COLO829 (cell line): Measurements from ENCODE around the gene NEK8.
"Not testable (repeated sequence)": the region's sequence is repeated elsewhere in the genome, so short reads cannot be mapped to it uniquely, and the experiment has no call there.

ENCODE experiments used
- DNase-seq: peaks from one replicate; pipeline ENCODE4 v3.0.0; 2012; ENCODE audit warnings: low spot score

Gene NEK8

GRCh38 chr17:28725660-28726225, 2.8 kb upstream of the NEK8 start:
- DNase-seq: no peak

DNA sequence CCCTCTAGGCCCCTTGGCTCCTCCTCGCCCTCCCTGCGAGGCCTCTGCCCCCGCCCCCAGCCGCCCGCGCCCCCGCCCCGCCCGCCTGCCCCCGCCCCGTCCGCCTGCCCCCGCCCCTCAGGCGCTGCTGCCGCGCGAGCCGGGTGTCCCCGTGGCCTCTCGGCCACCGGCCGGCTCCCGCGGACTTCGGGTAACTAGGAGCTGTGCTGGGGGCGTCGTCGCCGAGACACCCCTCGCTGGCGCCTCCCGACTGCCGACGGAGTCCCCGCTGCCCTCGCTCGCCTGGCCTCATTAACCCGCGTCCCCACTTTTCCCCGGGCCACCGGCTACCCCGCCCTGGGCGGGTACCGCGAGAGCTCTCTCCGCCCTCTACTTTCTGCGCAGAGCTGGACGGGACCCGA, 2.4 kb upstream of the NEK8 start, which contains the start of gene TLCD1:
Gene TLCD1, minus strand, starts transcription at position 8 of the 401 bp plus-strand sequence. CDS start 136 bp downstream, outside the sequence.
- peak; percentile 61 for DNase-seq

DNA sequence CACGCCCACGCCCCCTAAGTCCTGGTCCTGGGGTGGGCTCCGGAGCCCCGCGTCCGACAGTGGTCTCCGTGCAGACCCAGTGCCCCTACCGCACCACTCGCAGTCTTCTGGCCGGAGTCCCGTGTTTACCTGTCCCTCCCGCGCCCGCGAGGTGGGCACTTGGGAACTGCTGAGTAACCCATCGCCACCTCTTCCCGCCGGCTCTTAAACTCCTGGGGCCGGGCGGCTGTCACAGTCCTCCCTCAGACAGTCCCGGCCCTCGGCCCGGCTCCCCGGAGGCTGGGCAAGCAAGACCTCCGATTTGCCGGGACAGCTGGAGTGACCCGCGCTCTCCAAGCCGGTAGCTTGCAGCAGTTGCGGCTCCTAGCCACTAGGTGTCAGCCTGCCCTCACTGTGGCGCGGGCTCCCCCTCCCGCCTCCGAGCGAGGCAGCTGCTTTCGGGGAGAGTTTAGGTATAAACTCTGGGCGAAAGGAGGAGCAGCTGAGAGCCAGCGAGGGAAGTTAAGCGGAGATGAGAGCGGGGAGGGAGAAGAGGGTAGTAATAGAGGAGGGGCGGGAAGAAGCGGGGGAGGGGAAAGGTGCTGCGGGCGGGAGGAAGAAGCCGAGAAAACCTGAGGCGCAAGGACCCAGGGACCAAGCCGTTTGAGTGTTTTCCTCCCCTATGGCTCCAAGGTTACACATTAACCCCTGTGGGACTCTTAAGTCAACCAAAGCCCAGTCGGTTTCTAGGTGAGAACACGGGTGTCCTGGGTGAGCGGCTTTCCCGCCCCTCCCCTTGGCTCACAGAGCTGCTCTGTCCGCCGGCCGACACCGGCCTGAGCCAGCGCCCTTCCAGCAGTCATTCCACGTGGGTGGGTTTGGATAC, 1.7 kb upstream of the NEK8 start:
- DNase-seq: peak; percentile 72

DNA sequence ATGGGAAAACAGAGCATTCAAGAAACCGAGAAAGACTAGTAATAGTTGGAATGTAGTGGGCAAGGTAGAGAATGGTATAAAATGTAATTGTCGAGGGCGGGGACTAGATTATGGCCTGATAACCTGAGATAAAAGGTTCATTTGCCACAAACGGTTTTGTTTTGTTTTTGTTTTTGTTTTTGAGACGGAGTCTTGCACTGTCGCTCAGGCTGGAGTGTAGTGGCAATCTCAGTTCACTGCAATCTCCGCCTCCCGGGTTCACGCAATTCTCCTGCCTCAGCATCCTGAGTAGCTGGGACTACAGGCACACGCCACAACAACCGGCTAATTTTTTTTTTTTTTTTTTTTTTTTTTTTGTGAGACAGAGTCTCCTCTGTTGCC, 1.4 kb downstream of the NEK8 start:
- no peak for DNase-seq

- DNase-seq: peak; percentile 63
These were observed 4.8 kb downstream of the NEK8 start for GRCh38 chr17:28733346-28733745.

- no peak for DNase-seq
These were observed 6.2 kb downstream of the NEK8 start for GRCh38 chr17:28734712-28735241.

DNA sequence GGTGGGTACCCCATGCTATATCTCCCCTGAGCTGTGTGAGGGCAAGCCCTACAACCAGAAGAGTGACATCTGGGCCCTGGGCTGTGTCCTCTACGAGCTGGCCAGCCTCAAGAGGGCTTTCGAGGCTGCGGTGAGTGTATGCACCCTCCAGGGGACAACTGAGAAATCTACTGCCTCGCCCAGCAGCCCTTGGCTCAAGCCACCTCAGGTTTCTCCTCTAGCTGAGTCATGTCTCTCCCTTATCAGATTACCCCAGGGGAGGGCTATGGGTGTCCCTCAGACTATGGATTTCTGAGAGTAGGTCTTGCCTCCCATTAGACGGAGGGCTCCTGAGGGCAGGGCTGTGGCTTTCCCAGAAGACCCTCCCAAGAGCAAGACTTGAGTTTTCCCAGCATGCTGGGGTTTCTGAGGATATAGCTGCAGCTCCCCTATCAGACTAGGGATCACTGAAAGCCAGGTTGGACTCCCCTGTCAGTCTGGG, 6.7 kb downstream of the NEK8 start:
- DNase-seq: no peak

DNA sequence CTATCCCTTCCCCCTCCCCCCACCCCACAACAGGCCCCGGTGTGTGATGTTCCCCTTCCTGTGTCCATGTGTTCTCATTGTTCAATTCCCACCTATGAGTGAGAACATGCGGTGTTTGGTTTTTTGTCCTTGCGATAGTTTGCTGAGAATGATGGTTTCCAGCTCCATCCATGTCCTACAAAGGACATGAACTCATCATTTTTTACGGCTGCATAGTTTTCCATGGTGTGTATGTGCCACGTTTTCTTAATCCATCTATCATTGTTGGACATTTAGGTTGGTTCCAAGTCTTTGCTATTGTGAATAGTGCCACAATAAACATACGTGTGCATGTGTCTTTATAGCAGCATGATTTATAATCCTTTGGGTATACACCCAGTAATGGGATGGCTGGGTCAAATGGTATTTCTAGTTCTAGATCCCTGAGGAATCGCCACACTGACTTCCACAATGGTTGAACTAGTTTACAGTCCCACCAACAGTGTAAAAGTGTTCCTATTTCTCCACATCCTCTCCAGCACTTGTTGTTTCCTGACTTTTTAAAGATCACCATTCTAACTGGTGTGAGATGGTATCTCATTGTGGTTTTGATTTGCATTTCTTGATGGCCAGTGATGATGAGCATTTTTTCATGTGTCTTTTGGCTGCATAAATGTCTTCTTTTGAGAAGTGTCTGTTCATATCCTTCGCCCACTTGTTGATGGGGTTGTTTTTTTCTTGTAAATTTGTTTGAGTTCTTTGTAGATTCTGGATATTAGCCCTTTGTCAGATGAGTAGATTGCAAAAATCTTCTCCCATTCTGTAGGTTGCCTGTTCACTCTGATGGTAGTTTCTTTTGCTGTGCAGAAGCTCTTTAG, 7.6 kb downstream of the NEK8 start:
- DNase-seq: not testable (repeated sequence)

DNA sequence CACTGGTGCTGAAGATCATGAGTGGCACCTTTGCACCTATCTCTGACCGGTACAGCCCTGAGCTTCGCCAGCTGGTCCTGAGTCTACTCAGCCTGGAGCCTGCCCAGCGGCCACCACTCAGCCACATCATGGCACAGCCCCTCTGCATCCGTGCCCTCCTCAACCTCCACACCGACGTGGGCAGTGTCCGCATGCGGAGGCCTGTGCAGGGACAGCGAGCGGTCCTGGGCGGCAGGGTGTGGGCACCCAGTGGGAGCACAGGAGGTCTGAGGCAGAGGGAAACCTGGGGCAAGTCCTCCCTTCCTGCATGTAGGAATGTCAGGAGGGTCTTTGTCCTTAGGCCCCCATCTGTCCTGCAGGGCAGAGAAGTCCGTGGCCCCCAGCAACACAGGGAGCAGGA, 8.7 kb downstream of the NEK8 start:
- no peak for DNase-seq

GRCh38 chr17:28737770-28738679, 9.4 kb downstream of the NEK8 start:
- DNase-seq: no peak

GRCh38 chr17:28738680-28739384, 10.2 kb downstream of the NEK8 start:
- no peak for DNase-seq

DNA sequence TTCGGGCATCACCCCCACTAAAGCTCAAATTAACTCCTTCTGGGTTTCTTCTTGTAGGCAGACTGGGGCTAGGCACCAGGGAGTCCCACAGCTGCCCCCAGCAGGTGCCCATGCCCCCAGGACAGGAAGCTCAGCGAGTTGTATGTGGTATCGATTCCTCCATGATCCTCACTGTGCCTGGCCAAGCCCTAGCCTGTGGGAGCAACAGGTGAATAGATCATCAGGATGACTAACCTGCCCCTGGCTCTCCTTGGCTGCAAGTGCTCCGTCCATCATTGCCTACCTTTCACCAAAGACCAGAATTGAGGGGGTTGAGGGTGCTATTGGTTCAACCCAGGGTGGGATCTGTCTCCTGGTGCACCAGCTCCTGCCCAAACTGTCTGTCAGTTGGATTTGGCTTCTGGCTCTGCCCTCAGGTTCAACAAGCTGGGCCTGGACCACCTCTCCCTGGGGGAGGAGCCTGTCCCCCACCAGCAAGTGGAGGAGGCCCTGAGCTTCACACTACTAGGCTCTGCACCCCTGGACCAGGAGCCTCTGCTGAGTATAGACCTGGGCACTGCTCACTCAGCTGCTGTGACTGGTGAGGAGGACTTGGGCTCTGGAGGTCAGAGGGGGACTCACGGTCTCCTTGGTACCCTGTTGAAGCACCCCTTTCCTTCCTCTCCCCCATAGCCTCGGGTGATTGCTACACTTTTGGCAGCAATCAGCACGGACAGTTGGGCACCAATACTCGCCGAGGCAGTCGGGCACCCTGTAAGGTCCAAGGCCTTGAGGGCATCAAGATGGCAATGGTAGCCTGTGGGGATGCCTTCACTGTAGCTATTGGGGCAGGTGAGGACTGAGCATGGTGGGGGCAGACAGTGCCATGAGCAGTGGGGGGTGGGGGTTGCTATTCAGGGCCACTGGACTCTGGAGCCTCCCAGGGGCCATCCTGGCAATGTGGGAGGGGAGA, 12.1 kb downstream of the NEK8 start:
- no peak for DNase-seq

GRCh38 chr17:28741358-28742349, 13.1 kb downstream of the NEK8 start:
- DNase-seq: no peak

DNA sequence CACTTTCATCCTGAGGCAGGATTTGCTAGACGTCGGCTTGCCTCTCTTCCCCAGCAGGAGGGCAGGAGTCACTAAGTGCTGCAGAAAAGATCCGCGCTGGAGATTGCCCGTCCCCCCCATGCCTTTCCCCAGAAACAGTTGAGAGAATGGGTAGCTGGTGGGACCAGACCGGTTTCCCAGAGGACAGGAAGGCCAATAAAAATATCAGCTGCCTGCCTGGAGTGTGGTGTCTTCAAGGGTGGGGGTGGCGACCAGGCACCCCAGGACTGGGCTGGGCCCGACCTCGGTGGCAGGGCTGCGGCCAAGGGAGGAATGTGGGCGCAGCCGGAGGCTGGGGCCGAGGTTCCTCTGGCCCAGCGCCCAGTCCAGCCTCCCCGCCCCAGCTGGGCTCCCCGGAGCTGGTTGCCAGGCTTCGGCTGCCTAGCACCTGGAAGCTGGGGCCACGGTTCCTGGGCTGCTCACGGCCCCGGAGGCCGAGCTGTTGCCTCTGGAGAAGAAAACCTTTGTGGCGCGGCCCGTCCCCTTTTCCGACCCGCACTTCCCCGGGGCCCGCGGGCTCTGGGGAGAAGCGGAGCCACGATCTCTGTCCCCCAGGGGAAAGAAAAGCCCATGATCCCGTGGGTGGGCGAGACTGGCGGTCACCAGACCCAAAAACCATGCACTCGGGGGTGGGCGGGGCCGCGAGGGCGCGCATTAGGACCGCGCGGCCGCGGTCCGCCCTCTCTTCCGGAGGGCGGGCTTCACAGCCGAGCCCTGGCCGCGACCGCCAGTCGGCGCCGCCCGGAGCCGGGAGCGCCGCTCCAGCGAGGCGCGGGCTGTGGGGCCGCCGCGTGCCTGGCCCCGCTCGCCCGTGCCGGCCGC, 14.9 kb downstream of the NEK8 start, which contains the start of gene TRAF4:
Gene TRAF4, plus strand, starts transcription at position 769 of the 861 bp plus-strand sequence. CDS start 102 bp downstream, outside the sequence.
- peak; percentile 79 for DNase-seq

DNA sequence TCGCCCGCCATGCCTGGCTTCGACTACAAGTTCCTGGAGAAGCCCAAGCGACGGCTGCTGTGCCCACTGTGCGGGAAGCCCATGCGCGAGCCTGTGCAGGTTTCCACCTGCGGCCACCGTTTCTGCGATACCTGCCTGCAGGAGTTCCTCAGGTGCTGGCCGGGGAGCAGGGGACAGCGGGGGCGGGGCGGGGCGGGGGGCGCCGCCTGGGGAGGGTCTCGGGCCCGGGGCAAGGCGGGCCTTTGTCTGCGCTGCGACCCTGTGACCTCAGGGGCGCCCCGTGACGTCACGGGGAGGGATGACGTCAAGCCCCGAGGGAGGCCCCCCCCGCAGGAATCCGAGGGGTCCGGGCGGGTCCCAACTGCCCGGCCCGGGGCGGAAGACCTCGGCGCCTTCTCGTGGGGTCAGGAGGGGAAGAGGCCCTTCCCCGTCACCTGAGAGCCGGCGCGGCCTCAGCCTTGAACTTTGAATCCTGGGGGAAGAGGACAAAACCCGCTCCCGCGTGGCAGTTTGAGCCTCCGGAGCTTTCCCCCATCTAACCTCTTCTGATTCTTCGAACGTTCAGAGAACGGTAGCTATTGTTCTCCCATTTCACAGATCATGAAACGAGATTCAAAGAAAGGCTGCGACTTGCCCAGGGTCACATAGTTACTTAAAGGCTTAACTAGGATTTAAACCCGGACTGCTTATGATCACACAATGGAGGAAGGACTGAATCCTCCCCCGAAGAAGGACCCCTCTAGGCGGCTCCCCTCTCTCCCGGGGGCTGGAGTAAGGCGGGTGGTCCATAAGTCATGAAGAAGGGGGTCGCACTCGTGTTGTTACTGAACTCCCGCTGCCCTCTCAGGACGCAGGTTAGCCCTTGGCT, 15.8 kb downstream of the NEK8 start:
- DNase-seq: no peak
